D721Med (cell line): Measurements from ENCODE around the gene ZNF778.
"Not testable (repeated sequence)": the region's sequence is repeated elsewhere in the genome, so short reads cannot be mapped to it uniquely, and the experiment has no call there.

Experiments
- DNase-seq: peaks from one replicate; pipeline ENCODE4 v3.0.0; 2011; ENCODE audit warnings: low spot score; ENCODE audit not compliant: insufficient read length
- FAIRE-seq: peaks from 2 replicates; lab custom pipeline; 2011; peaks lifted over from hg19 to GRCh38; lab: Jason Lieb, UNC
- CTCF ChIP-seq: IDR thresholded peaks from 2 replicates; pipeline ENCODE4 v1.5.1; 2012; ENCODE audit warnings: mild to moderate bottlenecking, control low read depth; ENCODE audit not compliant: insufficient read depth; ENCODE audit errors: missing control alignments

Gene ZNF778

GRCh38 chr16:89189358-89190025 is 28.0 kb upstream of the ZNF778 start:
- DNase-seq (no peak), FAIRE-seq (no peak)
- no peak for TF ChIP-seq CTCF

GRCh38 chr16:89190150-89190958 is 27.1 kb upstream of the ZNF778 start:
- DNase-seq: no peak
- TF ChIP-seq CTCF: no peak
- no peak for FAIRE-seq

- no peak for DNase-seq
- FAIRE-seq: no peak
- TF ChIP-seq CTCF: no peak
Observed at GRCh38 chr16:89191033-89191900, 26.2 kb upstream of the ZNF778 start.

- FAIRE-seq: no peak
- no peak for DNase-seq
Observed at GRCh38 chr16:89191901-89192185, 25.7 kb upstream of the ZNF778 start.

GRCh38 chr16:89192186-89192955 is 25.1 kb upstream of the ZNF778 start:
- FAIRE-seq: not testable (repeated sequence)

More at GRCh38 chr16:89191901-89192185, 25.7 kb upstream of the ZNF778 start:
- no peak for TF ChIP-seq CTCF

GRCh38 chr16:89192956-89193575 is 24.4 kb upstream of the ZNF778 start:
- FAIRE-seq (no peak), DNase-seq (no peak)
- TF ChIP-seq CTCF: no peak

More at GRCh38 chr16:89192186-89192955, 25.1 kb upstream of the ZNF778 start:
- not testable (repeated sequence) for DNase-seq
